ENCODE measurements around the gene RYR1.

DNA sequence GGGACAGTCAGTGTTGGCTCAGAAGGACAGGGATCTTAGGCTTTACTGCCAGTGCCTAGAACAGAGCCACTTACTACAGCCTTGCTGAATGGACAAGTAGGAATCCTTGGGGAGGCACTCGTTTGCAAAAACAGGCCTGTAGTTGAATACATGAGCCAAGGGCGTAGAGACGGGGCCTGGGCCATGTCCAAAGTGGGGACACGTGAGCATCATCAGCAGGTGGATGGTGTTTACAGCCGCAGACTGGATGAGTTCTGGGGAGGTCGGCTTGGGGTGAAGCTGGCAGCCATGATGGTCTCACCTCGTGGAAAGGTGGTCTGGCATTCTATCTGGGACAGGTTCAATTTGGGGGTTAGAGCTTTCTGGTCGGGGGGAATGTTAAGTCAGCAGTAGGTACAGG is 17.5 kb downstream of the RYR1 start:
- TF ChIP-seq, protein P1, sequence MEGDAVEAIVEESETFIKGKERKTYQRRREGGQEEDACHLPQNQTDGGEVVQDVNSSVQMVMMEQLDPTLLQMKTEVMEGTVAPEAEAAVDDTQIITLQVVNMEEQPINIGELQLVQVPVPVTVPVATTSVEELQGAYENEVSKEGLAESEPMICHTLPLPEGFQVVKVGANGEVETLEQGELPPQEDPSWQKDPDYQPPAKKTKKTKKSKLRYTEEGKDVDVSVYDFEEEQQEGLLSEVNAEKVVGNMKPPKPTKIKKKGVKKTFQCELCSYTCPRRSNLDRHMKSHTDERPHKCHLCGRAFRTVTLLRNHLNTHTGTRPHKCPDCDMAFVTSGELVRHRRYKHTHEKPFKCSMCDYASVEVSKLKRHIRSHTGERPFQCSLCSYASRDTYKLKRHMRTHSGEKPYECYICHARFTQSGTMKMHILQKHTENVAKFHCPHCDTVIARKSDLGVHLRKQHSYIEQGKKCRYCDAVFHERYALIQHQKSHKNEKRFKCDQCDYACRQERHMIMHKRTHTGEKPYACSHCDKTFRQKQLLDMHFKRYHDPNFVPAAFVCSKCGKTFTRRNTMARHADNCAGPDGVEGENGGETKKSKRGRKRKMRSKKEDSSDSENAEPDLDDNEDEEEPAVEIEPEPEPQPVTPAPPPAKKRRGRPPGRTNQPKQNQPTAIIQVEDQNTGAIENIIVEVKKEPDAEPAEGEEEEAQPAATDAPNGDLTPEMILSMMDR (IDR thresholded peaks at IDR 0.05), result no peak
- TF ChIP-seq POLR2AphosphoS5 (IDR thresholded peaks at IDR 0.05; ENCODE audit: low read depth, low read length), result no peak
- no peak for TF ChIP-seq TCF7L2 (IDR thresholded peaks at IDR 0.05; ENCODE audit: low read depth, low read length)
